NCI-H2081 treated with DMSO at 0.1 percent for 48 hours (cell line): ENCODE data around the gene MAP2K5.

ENCODE experiments used
- DNase-seq: peaks from one replicate; lab custom pipeline; 2025; lab: John Stamatoyannopoulos, UW

MAP2K5 gene

DNA sequence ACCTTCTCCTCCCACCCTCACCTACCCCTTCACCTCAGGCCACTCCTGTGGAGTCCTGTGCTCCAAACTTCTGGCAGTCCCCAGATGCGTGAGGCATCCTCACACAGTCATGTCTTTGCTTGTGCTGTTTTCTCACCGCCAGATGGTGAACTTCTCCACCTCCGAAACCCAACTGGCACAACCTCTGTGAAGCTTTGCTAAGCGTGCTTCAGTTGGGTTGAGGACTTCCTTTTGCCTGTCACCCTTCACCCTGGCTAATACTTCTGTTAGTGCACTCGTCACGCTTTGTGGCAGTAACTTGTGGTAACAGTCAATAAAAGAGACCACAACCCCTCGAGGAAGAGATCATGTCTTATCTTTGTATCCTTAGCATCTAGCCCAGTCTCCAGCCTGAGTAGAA is 240.8 kb downstream of the MAP2K5 start:
- DNase-seq: no peak

DNA sequence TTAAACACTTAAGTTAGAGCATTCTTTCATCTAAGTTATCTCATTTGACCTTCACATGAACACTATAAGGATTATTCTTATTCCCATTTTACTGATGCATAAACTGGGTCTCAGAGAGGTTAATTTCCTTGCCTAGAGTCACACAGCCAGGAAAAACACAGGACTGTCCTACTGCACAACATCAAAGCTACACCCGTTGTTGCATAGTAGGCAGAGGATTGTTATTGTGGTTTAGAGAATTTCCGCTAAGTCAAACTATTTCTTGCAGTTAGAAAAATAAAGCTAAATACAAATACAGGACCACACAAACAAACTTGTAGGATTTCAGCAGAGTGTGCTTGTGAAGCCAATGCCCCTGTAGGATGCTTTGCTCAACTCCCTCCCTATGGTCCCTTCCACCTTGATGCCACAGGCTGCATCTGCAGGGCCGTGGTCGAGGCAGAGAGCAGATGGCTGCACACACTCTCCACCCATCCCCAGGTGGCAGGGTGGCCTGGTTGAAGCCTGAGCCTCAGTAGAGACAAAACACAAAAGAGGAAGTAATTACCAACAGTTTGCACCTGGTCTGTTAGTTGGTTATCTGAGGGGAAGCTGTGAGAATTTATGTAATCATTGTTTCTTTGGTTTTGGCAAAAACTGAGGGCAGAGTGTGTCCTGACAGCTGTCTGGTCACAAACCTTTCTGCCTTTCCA is 241.7 kb downstream of the MAP2K5 start:
- DNase-seq: peak; percentile 10

DNA sequence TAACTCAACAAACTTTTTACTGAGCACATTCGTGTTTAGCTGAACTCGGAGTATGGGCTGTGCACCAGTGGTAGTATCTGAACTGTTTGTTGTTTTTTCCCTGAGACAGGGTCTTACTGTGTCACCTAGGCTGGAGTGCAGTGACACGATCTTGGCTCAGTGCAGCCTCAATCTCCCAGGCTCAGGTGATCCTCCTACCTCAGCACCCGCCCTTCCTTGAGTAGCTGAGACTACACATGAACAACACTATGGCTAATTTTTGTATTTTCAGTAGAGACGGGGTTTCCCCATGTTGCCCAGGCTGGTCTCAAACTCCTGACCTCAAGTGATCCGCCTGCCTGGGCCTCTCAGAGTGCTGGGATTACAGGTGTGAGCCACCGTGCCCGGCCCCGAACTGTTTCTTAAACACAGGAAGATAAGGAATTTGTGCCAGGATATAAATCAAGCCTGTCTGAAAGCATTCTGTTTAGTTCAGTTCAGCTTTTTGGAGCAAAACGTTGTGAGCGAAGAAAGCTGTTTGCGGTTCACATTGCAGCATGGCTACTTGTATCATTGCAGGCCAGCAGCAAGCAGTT is 242.4 kb downstream of the MAP2K5 start:
- no peak for DNase-seq

DNA sequence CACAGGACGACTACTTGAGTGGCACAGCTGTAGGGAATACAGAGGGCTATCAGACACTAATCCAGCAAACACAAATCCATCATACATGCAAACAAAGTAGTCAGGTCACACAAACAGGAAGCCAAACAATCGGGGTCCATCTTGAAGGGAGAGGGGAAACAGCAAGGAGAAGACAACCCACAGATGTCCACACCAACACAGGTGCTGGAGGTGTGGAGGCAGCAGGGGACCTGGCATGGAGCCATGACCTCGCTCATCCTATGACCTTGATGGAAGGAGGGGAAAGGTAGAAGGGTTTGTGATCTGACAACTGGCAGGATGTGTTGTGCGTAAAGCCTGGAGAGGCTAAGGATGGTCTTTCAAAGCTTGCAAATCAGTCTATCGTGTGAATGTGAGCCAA is 242.9 kb downstream of the MAP2K5 start:
- DNase-seq: no peak

DNA sequence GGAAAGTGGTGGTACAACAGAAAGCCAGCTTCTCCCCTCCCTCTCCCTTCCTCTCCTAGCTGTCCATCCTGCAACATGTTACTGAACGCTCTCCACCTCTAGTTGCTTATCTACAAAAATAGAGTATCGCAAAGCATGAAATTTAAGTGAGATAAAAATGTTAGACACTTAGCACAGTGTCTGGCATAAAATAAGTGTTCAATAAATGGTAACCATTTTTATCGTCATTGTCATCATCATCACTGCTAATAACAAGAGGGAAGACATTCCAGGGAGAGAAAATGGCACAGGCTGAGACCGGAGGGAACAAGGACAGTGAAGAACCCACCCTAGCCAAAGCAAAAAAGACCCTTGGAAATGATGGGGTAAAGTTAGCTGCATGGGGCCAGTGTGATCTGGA is 244.1 kb downstream of the MAP2K5 start:
- DNase-seq: no peak

DNA sequence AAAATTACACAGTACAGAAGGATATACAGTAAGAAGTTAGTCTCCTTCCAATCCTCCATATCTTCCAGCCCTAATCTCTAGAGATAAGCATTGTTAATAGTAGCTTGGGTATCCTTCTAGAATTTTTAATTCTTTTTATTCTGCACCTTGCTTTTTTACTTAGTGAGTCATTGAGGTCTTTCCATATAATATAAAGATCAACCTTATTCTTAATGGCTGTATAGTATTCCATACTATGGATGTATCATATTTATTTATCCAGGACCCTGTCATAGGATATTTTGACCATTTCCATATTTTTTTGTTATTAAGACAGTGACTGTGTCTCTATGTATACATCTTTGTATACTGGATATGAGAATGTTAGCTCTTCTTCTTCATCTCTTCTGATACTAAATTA is 246.5 kb downstream of the MAP2K5 start:
- DNase-seq: no peak

DNA sequence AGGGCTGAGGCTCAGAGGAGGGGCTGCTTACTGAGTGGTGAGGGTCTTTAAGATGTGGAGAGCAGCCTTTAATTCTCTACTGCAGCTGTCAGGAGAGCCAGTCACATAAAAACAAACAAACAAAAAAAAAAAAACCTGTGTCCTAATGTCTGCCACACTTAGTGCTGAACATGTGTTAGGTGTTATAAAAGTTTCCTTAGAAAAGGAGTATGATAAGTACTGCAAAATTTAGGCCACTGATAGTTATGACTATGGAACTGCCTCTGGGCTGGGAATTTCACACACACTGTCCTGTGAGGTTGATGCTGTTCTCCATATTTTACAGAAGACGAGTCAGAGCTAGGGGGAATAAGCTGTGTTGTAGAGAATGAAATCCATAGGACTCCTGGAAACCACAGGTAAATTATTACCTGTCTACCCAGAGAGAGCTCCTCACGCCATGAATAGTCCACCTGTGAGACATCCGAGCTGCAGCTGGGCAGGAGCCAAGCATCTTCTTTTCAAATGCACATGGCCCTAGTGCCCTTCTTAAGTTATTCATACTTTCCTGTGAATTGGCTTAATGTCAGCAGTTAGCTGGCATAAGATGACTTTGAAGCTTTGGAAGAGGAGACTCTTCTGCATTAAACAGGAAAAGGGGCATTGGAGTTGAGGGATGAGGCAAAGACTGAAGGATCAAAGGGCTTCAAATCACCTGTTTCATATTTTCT is 248.3 kb downstream of the MAP2K5 start:
- DNase-seq: no peak

DNA sequence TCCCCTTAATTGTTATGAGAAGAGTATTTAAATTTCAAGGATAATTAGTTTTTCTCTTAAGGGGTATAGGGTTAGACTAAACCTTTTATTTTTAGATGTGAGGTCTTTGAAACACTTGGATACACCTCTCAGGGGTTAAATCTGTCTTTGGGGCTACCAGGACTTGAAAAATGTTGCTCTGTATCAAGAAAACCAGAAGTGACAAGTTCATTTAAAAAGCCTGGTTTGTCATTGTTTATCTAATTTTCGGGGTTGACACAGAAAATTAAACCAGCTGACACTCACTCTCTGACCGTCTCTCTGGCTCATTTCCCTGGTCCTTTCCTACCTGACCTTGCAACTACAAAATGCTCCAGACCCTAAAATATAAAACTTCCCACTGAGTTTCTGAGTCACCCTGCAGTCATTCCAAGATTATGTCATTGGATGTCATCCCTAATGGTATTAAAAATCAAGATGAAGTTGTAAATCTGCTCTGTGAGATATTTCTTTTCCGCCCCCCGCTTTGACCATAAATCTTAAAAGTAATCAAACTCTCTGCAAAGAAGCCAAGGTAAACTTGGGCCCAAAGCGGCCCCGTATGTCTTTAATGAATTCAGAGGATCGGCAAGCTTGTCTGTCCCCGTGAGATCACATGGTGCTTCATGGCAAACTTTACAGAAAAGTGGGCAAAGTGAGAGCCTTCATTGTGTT is 249.9 kb downstream of the MAP2K5 start:
- no peak for DNase-seq

DNA sequence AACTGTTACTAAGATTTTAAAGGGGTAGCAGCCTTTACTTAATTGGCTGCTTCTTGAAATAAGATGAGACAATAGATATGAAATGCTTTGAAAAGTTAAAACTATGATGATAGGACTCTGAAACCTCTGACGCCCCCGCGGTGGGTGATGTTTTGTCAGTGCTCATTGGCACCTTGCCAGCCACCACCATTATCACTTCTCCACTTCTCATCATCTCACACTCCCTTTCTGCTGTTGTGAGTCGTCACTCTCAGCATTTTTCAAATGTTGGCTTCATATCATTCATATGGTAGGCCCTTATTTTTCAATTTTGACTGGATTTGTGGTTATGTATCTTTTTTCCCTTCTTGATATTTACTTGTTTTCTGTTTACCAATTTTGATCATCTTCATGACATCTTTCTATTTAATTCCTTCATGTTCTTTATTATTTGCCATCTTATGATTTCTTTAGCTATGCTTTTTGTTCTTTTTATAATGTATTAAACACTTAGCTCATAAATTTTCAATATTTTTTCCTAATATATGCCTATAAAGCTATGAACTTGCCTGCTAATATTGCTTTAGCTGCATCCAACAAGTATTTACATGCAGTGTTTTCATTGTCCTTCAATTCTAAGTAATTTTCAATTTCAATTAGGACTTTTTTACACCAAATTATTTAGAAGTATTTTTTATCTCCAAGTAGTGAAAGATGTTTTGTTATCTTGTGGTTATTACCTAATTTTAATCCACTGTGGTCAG is 252.5 kb downstream of the MAP2K5 start:
- no peak for DNase-seq

DNA sequence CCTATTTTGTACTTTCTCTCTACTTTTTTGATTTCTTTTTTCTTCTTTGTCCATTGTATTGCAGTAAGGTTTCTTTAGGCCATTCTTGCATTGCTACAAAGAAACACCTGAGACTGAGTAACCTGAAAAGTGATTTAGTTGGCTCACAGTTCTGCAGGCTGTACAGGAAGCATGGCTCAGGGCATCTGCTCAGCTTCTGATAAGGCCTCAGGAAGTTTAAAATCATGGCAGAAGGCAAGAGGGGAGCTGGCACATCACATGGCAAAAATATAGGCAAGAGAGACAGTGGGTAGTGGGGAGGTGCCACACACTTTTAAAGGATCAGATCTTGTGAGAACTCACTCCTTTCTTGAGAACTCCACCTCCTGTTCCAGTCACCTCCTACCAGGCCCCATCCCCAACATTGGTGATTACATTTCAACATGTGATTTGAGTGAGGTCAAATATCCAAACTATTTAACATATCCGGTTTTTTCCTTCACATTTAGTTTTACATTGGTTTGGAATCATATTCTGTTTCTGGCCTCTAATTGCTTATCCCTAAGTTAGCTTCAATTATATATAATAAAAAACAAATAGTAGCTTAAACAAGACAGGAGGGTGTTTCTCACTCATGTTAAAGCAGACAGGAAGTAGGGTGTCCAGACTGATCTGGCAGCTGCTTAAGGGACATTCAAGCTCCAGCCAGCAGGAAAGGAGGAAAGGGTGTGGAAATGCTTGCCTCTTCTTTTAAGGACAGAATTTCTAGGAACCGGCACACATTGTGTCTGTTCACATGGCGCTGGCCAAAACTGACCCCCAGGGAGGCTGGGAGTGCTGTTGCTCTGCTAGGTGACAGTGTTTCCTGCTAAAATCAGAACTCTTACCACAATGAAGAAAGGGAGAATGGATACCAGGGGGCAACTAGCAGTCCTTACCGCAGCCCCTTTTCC is 254.0 kb downstream of the MAP2K5 start:
- no peak for DNase-seq

DNA sequence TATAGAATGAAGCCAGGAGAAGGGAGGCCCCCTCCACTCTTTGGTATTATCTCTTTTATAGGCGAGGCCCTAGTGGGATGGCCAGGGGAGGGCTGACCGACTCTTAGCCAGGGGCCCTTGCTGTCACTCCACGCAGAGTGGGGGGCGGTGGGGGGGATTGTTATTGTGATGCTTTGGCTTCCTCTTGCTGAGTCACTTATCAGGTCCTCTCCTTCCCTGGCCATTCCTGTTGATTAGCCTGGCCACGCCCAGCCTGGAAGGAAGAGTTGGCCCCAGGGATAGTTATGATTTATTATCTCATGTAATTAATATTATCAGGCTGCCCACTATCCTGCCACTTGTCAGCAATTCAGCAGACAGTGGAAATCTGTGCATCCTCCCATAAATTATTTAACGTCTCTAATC is 257.3 kb downstream of the MAP2K5 start:
- no peak for DNase-seq

DNA sequence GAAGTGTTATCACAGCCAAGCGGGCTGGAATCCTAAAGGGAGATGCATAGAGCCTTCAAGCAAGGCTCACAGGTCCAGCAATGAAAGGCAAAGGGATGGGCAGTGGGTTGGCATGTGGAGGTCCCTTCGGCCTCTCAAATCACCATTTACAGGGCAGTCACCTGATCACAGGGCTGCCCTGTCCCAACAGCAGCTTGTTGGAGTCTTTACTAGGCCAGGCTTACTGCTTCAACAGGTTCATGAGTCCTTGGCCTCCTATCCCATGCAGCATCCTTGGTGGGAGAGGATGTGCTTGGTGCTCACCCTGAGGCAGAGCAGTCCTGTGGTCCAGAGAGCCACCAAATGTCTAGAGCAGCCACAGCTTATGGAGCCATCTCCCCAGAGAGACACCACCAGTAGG is 258.6 kb downstream of the MAP2K5 start:
- no peak for DNase-seq

DNA sequence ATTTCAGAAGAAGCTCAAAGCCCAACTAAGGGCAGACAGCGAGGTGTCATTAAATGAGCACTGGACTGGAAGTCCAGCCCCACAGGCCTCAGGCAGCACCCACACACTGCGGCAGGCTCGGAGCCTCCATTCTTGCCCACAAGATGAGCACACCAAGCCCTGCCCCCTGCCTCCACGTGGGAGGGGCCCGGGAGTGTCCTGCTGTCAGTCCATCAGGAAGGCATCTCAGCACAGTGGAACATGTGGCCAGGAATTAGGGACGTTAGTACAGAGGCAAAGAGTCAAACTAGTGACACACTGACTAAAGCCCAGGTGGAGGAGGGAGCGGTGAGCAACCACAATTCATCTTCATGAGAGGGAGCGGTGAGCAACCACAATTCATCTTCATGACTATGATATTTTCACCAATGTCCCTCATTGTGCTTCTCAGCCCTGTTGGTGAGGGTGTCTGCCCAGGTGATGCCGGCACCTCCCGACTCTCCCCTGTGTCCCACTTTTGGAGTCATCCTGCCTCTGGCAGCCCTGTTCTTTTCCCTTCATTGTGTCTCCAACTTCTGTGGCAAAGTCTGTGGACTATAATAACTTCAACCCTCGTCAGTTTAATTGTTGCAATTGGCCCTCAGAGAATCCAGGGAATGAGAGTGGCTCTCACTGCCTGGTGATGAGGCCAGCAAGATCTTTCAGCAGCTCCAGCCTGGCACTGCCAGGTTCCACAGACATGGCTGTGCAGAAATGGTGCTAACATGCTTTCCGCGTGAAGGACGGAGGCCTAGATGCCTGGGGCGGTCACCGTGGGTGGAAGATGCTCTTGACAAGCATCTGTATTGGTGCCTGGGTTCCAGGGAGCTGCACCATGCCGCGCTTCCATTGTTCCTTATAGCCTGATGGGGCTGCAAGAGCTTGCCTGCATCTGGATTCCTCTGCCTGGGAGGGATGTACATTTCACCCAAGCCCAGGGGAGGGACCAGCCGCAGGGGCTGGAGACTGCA is 259.7 kb downstream of the MAP2K5 start:
- DNase-seq: no peak

DNA sequence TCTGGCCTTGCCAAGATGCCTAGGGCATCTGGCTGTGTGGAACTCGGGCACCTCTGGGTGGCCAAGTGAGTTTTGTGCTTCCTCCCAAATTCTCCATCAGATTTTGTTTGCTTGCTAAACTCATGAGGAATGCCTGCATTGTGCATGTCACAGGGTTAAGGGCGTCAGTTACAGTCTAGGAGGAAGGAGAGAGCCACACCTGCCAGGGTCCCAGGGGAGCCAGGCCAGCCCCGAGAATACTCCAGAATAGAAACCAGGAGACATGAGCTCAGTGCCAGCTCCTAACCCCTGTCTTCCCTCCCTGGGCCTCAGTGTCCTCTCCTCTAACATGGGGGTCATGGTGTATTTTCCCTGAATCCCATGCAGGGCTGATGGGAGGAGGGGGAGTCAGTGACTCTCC is 260.8 kb downstream of the MAP2K5 start:
- DNase-seq: no peak

DNA sequence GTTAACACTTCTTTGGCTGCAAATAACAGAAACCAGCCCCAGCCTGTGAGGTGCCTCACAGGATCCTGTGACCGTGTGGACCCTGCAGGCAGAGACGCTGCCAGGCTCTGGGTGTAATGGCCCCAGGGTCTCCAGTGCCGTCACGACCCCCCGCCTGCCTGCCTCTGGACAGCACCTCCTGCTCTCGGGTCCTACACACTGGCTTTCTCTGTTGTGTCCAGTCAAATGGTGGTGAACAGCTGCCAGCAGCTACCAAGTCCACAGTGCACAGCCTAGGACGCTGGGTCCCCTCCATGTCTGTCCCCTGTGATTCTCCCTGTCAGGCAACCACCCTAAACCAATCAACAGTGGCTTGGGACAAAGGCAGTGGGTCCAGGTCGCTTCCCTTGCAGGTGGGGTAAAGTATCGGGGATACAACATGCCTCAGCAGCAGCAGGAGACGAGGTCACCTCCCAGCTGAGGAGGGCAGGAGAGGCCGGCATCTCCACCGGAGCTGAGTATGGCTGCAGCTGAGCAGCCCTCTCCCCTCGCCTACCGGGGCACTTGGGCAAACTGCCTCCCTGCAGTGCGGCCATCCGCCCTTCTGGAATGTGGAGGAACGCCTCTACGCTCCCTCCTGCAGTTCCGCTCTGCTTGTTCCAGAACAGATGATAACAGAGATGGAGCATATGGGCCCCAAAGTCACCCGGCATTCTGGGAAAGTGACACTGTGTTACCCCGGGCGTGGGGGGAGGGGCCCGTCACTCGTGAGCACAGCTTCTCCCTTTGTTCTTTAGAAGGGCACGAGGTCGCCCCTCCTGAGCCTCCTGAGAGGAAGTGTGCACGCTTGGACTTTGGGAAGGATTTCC is 261.7 kb downstream of the MAP2K5 start:
- DNase-seq: no peak

DNA sequence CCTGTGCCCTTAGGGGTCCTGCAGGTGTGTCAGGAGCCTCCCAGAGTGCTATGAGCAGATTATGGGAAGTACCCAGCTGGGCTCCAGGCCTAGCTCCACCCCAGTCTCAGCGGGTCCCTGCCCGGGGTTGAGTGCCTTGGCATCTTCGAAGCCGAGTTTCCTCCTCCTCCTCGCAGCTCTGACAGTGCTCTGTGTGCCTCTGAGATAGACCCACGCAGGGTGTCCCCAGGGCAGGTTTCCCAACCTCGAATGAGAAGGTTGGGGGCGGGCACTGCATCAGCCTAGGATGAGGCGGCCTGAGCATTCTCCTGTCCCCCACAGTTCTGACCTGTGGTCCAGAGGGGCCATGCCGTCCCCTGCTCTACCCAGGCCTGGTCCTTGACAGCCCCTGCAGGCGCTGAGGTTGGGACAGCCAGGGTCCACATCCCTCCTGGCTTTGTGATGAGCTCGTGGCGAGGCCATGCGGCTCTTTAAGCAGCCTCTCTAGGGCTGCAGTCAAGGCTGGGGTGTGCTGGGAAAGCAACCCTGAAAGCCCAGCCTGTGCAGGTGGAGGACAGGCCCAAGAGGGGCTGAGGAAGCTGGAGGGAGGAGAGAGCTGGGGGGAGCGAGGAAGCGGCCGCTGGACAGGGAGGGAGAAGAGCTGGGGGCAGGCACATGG is 262.6 kb downstream of the MAP2K5 start:
- no peak for DNase-seq

DNA sequence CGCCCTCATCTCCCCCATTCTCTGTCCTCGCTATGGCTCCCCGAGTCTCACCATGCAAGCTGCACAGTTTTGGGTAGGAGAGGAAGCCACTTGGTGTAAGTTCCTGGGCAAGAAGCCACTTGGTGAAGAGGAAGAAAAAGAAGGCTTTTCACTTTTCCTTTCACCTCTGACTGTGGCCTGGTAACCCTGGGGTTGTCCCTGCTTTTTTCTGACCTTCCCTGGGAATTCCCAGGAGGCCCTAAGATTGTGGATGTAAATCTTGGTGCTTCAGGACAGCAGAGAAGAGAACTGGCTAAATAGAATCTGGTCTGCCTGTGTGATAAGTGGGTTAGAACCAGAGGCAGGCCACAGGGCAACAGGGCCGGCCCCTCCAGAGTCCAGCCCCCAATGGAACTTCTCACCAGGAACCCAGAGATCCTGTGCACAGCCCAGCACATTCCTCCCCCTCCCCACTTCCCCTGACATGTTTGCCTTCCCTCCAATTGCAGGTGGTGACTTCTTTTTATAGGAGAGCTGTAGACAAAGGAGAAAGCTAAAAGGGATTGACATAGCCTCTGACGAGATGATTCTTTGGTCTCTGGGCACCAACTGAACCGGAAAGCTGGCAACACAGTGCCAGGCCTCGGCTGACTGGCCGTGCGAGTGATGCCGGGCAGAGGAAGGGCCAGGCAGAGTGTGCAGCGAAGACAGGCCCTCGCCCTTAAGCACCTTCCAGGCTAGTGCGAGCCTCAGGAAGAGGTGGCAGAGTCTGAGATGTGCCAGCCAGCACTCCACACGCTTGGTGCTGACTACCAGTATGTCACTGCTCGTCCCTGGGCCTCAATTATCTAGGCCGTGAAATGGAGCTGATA is 263.4 kb downstream of the MAP2K5 start:
- DNase-seq: no peak
